Stimulated activated CD4-positive, alpha-beta T cell treated with anti-CD3 and anti-CD28 coated beads, Interleukin-4, amount 100 ng/mL, for 4 hours (primary cell): ENCODE measurements around the gene CMTM4.
A peak's percentile ranks its signal among the peaks of the same experiment; 100 is the strongest.
"Not testable (repeated sequence)": the region's sequence is repeated elsewhere in the genome, so short reads cannot be mapped to it uniquely, and the experiment has no call there.

Experiments
- DNase-seq, 2 experiments: peaks; one replicate each; pipeline ENCODE4 v3.0.0-alpha.2; 2020

The CMTM4 gene

DNA sequence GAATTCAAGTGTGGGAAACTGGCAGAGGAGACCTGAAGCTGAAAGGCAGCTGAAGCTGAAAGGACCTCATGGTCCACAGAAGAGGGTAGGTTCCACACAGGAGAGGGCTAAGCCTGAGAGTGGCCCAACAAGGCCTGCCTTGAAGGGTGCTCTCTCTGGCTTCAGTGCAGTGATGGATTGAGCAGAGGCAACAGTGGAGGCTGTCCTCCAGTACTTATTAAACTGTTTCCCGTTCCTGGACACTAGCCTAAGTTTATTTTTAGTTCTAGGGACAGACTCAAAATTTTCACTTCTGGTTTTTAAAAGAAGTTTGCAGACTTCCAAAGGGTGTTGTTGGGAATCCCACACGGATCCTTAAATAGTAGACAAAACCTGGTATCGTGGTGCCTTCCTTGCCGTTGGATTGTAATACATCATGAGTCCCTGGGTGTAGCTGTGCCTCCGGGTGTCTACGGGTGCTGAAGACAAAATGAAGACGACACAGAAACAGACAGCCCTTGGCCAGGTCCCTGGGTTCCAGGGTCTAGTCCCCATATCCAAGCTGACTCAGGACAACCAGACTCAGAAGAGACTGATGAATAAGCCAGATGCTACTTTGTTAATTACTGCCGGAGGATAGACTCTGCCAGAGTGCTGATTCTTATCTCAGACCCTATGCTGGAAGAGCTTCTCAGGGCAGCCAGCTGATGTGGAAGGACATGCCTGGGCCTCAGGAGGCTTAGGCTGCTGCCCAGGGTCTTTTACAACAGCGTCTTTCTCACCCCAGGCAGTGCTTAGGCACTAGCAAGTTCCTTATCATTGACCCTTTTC lies 7.1 kb upstream of the CMTM4 start:
- DNase-seq = no peak

- no peak for DNase-seq
Measured at GRCh38 chr16:66701516-66701915, 5.0 kb upstream of the CMTM4 start.

DNA sequence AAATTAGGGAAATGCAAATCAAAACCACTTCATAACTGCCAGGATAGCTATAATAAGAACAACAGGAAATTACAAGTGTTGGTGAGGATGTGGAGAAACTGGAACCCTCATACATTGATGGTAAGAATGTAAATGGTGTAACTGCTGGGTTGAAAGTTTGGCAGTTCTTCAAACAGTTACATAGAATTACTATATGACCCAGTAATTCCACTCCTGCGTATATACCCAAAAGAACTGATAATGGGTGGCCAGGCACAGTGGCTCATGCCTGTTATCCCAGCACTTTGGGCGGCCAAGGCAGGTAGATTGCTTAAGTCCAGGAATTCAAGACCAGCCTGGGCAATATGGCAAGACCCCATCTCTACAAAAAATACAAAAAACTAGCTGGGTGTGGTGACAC lies 4.5 kb upstream of the CMTM4 start:
- no peak for DNase-seq

DNA sequence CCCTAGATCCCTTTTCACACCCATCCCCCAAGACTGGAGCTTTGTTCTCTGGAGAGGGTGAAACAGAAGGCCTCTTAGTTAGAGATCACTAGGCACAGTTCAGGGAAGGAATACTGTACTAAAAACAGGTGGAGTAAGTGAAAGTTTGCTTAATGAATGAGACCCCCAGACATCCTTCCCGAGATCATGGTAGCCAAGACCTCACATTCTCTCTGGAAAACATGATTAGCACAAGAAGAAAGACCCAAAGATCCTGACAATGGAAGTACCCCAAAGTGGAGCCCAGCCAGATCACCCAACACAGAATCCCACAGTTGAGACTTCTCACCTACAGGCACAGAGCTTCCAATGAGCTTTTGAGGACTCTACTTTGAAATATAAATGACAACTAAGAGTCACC lies 3.4 kb upstream of the CMTM4 start:
- DNase-seq = no peak

GRCh38 chr16:66698046-66698445 lies 1.5 kb upstream of the CMTM4 start:
- no peak for DNase-seq

- peak; percentile 2 to 11 for DNase-seq
Measured at GRCh38 chr16:66695935-66696668, 441 bp downstream of the CMTM4 start.

DNA sequence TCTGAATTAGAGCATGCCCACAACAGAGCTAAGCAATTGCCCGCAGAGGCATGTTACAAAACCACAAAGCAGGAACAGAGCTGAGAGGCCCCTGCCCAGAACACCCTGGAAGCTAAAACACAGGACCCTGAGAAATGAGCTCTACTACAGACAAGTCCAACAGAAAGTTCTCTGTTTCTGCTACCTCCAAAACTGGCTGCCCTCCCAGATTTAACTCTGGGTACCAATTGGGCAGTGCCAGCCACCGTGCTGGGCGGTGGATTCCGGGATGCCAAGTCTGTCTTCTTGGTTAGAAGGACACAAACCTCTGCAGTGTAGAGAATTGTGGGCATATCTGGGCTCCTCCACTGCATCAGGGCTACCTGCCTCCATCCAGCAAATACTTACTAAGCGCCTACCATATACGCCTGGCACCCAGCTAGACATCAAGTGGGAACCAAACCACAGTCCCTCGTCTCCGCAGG lies 1.0 kb downstream of the CMTM4 start:
- DNase-seq = no peak

DNA sequence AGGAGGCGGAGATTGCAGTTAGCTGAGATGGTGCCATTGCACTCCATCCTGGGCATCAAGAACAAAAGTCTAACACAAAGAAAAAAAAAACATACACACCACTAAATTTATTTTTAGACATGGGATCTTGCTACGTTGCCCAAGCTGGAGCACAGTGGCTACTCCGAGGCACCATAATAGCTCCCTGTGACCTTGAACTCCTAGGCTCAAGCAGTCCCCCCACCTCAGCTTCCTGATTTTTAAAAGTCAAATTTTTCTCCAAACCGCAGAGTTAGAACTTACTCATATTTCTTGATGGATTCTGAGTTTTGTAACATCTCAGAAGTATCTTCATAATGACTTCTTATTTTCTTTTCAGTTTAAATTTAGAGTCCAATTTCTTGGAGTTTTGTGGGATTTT lies 3.4 kb downstream of the CMTM4 start:
- no peak for DNase-seq

GRCh38 chr16:66692341-66692740 lies 4.2 kb downstream of the CMTM4 start:
- DNase-seq = no peak

- DNase-seq = no peak
Measured at GRCh38 chr16:66691234-66691633, 5.3 kb downstream of the CMTM4 start.

- no peak for DNase-seq
Measured at GRCh38 chr16:66690106-66690847, 6.3 kb downstream of the CMTM4 start.

GRCh38 chr16:66689282-66689681 lies 7.3 kb downstream of the CMTM4 start:
- DNase-seq = no peak

DNA sequence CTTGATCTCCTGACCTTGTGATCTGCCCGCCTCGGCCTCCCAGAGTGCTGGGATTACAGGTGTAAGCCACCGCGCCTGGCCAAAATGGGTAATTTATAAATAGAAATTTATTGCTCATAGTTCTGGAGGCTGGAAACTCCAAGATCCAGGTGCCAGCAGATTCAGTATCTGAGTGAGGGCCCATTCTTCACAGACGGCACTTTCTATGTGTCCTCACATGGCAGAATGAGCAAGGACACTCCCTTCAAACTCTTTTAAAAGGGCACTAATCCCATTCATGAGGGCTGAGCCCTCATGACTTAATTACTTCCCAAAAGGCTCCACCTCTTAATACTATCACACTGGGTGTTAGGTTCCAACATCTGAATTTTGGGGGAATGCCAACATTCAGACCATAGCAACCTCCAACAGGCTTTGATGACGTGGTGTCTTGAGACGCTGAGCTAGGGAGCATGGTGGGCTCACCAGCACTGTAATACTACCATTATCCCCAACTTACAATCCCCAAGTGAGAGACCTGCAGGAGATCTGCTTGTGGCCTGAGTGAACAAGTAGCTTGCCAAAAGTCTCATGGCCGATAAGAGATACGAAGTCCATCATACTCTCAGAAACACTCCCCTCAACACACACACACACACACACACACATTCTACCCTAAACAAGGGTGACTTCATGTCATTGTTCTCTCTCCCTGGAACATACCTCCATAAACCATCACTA lies 8.5 kb downstream of the CMTM4 start:
- no peak for DNase-seq

GRCh38 chr16:66685501-66686115 lies 10.9 kb downstream of the CMTM4 start:
- DNase-seq = not testable (repeated sequence)

- DNase-seq = no peak
Measured at GRCh38 chr16:66682271-66682670, 14.3 kb downstream of the CMTM4 start.

GRCh38 chr16:66681676-66682075 lies 14.9 kb downstream of the CMTM4 start:
- DNase-seq = no peak

GRCh38 chr16:66678337-66678736 lies 18.2 kb downstream of the CMTM4 start:
- no peak for DNase-seq

- DNase-seq = no peak
Measured at GRCh38 chr16:66677836-66678235, 18.7 kb downstream of the CMTM4 start.

- DNase-seq = no peak
Measured at GRCh38 chr16:66677179-66677578, 19.4 kb downstream of the CMTM4 start.

GRCh38 chr16:66676599-66676998 lies 19.9 kb downstream of the CMTM4 start:
- no peak for DNase-seq

DNA sequence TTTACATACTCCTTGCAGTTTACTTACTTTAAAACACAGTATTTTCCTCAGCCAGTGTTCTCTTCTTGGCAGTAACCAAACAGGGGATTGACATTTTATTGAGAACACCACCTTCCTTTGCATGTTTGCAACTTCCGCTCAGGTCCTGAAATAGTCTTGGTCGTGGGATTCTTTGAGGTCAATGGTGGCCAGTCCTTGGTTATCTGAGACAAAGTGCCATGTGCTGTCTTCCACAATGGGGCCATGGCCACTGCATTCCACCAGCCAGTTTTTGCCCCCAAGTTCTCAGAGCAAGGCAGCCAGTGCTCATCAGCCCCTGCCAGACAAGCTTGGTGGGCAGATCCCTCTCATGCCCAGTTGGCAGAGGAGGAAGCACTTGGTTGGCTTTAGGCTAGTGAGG lies 22.9 kb downstream of the CMTM4 start:
- no peak for DNase-seq

GRCh38 chr16:66670691-66671388 lies 25.7 kb downstream of the CMTM4 start:
- DNase-seq = no peak
